Measurements from ENCODE around the gene FAM13A. TPM values are rescaled to one million over a fixed set of nuclear protein-coding genes. Genes with fewer than 3 reads are reported as not detected.
A peak's percentile ranks its signal among the peaks of the same experiment; 100 is the strongest.

FAM13A gene
- total and polyA plus RNA-seq, 11 donors, result 3.7 to 30.4 (median 11.5) TPM

DNA sequence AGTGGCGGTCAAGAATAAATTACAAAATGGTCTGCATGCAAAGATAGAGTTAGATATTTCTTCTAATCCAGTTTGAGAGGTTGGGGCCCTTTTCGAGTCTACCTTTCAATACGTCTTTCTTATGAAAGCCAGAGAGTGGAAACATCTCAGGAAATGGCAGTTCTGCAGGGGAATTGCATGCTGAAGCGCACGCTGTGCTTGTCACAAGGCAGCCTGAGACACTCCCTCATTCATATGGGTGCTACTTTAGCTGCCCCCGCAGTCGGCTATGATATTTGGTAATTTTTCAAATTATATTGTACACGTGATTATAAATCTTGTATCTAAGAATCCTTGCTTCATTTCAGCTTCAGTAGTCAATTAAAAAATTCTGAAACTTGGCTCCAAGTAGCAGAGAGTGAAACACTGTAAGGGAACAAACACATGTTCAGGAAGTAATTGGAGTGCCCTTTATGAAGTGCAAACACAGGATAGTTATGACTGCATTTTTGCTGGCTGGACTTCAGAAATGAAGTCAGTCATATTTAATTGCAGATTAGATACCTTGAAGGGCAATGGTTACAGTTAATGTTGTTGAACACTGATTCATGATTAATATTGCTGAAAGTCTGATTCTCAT lies 213.8 kb downstream of the FAM13A start:
- Histone ChIP-seq H3K36me3 (no peaks in the 10 kb centered on the region), H3K27ac (no peak overlapping the region), H3K4me3 (no peak overlapping the region), H3K27me3 (no peaks in the 10 kb centered on the region), H3K4me1 (peaks cover 0 to 24% (median 0%) of the 10 kb centered on the region in 12 donors), H3K9me3 (no peaks in the 10 kb centered on the region)
- WGBS, 4 donors, result 48 to 72% (median 58%) methylated on average over 8 of the region's 8 CpGs
- DNase-seq (no peak), ATAC-seq (peak; percentile 58 to 81 (median 66))
- intact Hi-C loops (cut with DNase I), result no loop called here
- TF ChIP-seq, protein P1, sequence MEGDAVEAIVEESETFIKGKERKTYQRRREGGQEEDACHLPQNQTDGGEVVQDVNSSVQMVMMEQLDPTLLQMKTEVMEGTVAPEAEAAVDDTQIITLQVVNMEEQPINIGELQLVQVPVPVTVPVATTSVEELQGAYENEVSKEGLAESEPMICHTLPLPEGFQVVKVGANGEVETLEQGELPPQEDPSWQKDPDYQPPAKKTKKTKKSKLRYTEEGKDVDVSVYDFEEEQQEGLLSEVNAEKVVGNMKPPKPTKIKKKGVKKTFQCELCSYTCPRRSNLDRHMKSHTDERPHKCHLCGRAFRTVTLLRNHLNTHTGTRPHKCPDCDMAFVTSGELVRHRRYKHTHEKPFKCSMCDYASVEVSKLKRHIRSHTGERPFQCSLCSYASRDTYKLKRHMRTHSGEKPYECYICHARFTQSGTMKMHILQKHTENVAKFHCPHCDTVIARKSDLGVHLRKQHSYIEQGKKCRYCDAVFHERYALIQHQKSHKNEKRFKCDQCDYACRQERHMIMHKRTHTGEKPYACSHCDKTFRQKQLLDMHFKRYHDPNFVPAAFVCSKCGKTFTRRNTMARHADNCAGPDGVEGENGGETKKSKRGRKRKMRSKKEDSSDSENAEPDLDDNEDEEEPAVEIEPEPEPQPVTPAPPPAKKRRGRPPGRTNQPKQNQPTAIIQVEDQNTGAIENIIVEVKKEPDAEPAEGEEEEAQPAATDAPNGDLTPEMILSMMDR (IDR thresholded peaks at IDR 0.05), result no peak
- TF ChIP-seq POLR2A (IDR thresholded peaks at IDR 0.05), result no peak

DNA sequence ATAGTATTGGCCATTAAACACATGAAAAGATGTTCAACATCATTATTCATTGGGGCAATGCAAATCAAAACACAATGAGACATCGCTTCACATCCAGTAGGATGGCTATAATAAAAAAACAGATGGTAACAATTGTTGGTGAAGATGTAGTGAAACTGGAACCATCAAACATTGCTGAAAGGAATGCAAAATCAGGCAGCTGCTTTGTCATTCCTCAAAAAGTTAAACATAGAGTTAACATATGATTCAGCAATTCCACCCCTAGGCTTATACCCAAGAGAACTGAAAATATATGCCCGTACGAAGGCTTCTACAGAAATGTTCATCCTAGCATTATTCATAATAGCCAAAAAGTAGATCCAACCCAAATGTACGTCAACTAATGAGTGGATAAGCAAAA lies 215.3 kb downstream of the FAM13A start:
- Histone ChIP-seq H3K27me3 (no peaks in the 10 kb centered on the region), H3K4me3 (no peak overlapping the region), H3K4me1 (peaks cover 0 to 24% (median 0%) of the 10 kb centered on the region in 12 donors), H3K36me3 (no peaks in the 10 kb centered on the region), H3K9me3 (no peaks in the 10 kb centered on the region), H3K27ac (no peak overlapping the region)
- DNase-seq (no peak), ATAC-seq (no peak)
- WGBS, 4 donors, result 90 to 94% (median 91%) methylated on average over 4 of the region's 4 CpGs
- TF ChIP-seq, protein P1 (IDR thresholded peaks at IDR 0.05), result no peak
- TF ChIP-seq POLR2A (IDR thresholded peaks at IDR 0.05), result no peak
- intact Hi-C loops (cut with DNase I), result no loop called here

DNA sequence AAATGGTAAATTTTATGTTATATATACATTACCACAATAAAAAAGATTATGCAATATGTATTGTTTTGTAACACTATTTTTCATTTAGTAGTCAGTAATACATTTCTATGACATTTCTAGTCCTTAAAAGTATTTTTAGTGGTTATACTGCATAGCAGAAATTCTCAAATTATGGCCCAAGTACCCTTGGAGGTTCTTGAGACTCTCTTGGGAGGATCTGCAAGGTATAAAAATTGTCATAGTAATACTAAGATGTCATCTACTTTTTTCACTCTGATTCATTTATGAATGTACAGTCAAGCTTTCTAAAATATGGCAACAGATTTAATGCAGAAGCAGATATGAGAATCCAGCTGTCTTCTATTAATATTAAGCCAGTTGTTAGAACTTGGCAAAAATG lies 220.8 kb downstream of the FAM13A start:
- H3K9me3 ChIP-seq, result no peaks in the 10 kb centered on the region
- H3K36me3 ChIP-seq, result no peaks in the 10 kb centered on the region
- intact Hi-C loops (cut with DNase I), result no loop called here
- peaks cover 0 to 1% (median 0%) of the 10 kb centered on the region in 12 donors for H3K4me1 ChIP-seq
- ATAC-seq, result no peak
- no peak for TF ChIP-seq POLR2A (IDR thresholded peaks at IDR 0.05)
- TF ChIP-seq, protein P1 (IDR thresholded peaks at IDR 0.05), result no peak
- H3K27me3 ChIP-seq, result no peaks in the 10 kb centered on the region
- H3K27ac ChIP-seq, result no peak overlapping the region
- no peak overlapping the region for H3K4me3 ChIP-seq
- no peak for DNase-seq

DNA sequence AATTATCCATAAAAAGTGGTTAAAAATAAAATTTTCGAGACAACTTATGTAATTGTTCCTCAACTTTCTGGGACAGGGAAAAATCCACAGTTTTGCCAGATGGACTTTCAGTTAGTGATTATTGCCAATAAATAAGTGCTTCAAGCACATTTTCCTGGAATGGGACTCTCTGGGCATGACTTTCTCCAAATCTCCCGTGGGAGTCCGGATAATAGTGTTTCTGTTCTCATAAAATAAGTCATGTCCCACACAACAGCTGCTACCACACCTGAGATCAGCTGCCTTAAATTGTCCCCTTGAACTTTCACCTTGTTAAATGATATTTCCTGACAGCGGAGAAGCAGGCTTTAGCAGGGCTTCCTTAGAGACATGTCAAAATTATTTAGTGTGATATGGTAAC lies 226.0 kb downstream of the FAM13A start:
- peak overlapping the region in 5 of 12 donors; percentile 39 to 49 (median 44) for H3K27ac ChIP-seq
- DNase-seq, result peak in 1 of 5 donors; percentile 28
- intact Hi-C loops (cut with DNase I), result no loop called here
- peak in 2 of 4 donors; percentile 38 to 66 for ATAC-seq
- H3K4me1 ChIP-seq, result peaks cover 0 to 18% (median 0%) of the 10 kb centered on the region in 12 donors
- no peaks in the 10 kb centered on the region for H3K27me3 ChIP-seq
- no peak for TF ChIP-seq POLR2A (IDR thresholded peaks at IDR 0.05)
- TF ChIP-seq, protein P1 (IDR thresholded peaks at IDR 0.05), result no peak
- H3K36me3 ChIP-seq, result no peaks in the 10 kb centered on the region
- H3K4me3 ChIP-seq, result no peak overlapping the region
- WGBS, 4 donors, result 40 to 55% (median 50%) methylated on average over 4 of the region's 4 CpGs
- H3K9me3 ChIP-seq, result no peaks in the 10 kb centered on the region

All from heart left ventricle (tissue), 16 donors.